Liver (tissue), 9 donors: ENCODE data around the gene ZSCAN25. TPM values are rescaled to one million over a fixed set of nuclear protein-coding genes. Genes with fewer than 3 reads are reported as not detected.

Experiments used
- DNase-seq: peaks from one replicate; pipeline ENCODE4 v3.0.0-alpha.2; 2017; ENCODE audit warnings: low spot score
- H3K27ac ChIP-seq, 2 donors: one replicate each; pipeline ENCODE4 v1.7.0; 2013; ENCODE audit warnings: inconsistent platforms in 2 of 2, low read length in 2 of 2, control low read depth in 1 of 2, low read depth in 1 of 2, mild to moderate bottlenecking in 1 of 2
- H3K27me3 ChIP-seq, 4 donors: one replicate each; pipeline versions ENCODE4 v1.6.1 to v1.7.0; 2013; ENCODE audit warnings: low read length in 3 of 4, inconsistent platforms in 1 of 4, mild to moderate bottlenecking in 1 of 4, moderate library complexity in 1 of 4; ENCODE audit not compliant: control insufficient read depth in 4 of 4, insufficient read depth in 4 of 4
- H3K36me3 ChIP-seq, 4 donors: one replicate each; pipeline versions ENCODE4 v1.6.1 to v1.7.0; 2013; ENCODE audit warnings: low read length in 3 of 4, mild to moderate bottlenecking in 3 of 4, low read depth in 1 of 4, moderate library complexity in 1 of 4; ENCODE audit not compliant: control insufficient read depth in 4 of 4, insufficient read depth in 3 of 4
- H3K4me1 ChIP-seq, 4 donors: one replicate each; pipeline versions ENCODE4 v1.6.1 to v1.7.0; 2013; ENCODE audit warnings: low read length in 3 of 4, mild to moderate bottlenecking in 3 of 4, moderate library complexity in 1 of 4; ENCODE audit not compliant: control insufficient read depth in 4 of 4, insufficient read depth in 4 of 4
- H3K4me3 ChIP-seq, 3 donors: one replicate each; pipeline versions ENCODE4 v1.6.1 to v1.7.0; 2013; ENCODE audit warnings: low read length in 3 of 3, control low read depth in 1 of 3, low read depth in 1 of 3, mild to moderate bottlenecking in 1 of 3
- H3K9ac ChIP-seq, 2 donors: one replicate each; pipeline ENCODE4 v1.7.0; 2013; ENCODE audit warnings: low read length in 2 of 2, mild to moderate bottlenecking in 2 of 2, moderate library complexity in 2 of 2, control low read depth in 1 of 2, low read depth in 1 of 2
- H3K9me3 ChIP-seq, 4 donors: one replicate each; pipeline versions ENCODE4 v1.6.1 to v1.7.0; 2013; ENCODE audit warnings: low read length in 3 of 4; ENCODE audit not compliant: control insufficient read depth in 4 of 4
- CTCF ChIP-seq: fragments of 150-350 bp; IDR thresholded peaks from 2 replicates; pipeline ENCODE4 v1.5.1; 2017; ENCODE audit warnings: improper control_type of control experiment, low read depth, low read length; ENCODE audit not compliant: missing input control
- EGR1 ChIP-seq, 2 donors: IDR thresholded peaks; 2 replicates each; pipeline ENCODE4 v1.6.1; 2016 to 2018; ENCODE audit warnings: antibody characterized with exemption in 2 of 2, low read depth in 2 of 2
- FOXA1 ChIP-seq: IDR thresholded peaks from 2 replicates; pipeline ENCODE4 v1.6.1; 2016; ENCODE audit warnings: antibody characterized with exemption
- FOXA2 ChIP-seq: IDR thresholded peaks from 2 replicates; pipeline ENCODE4 v1.6.1; 2016; ENCODE audit warnings: antibody characterized with exemption
- GABPA ChIP-seq, 2 donors: IDR thresholded peaks in 1 of 2; conservative IDR thresholded peaks in 1 of 2; 2 replicates each; pipeline ENCODE4 v1.6.1; 2016; ENCODE audit warnings: antibody characterized with exemption in 2 of 2, mild to moderate bottlenecking in 1 of 2, moderate library complexity in 1 of 2
- HNF4A ChIP-seq, 2 donors: conservative IDR thresholded peaks; 2 replicates each; pipeline ENCODE4 v1.6.1; 2016; ENCODE audit warnings: antibody characterized with exemption in 2 of 2, mild to moderate bottlenecking in 2 of 2
- HNF4G ChIP-seq: IDR thresholded peaks from 2 replicates; pipeline ENCODE4 v1.6.1; 2016; ENCODE audit warnings: antibody characterized with exemption
- JUND ChIP-seq, 2 donors: IDR thresholded peaks; 2 replicates each; pipeline ENCODE4 v1.6.1; 2016; ENCODE audit warnings: antibody characterized with exemption in 2 of 2
- NR2F2 ChIP-seq: IDR thresholded peaks from 2 replicates; pipeline ENCODE4 v1.6.1; 2016; ENCODE audit warnings: antibody characterized with exemption
- RAD21 ChIP-seq, 2 donors: IDR thresholded peaks; 2 replicates each; pipeline ENCODE4 v1.6.1; 2016; ENCODE audit warnings: antibody characterized with exemption in 2 of 2, mild to moderate bottlenecking in 2 of 2
- RXRA ChIP-seq, 2 donors: IDR thresholded peaks; 2 replicates each; pipeline ENCODE4 v1.6.1; 2017 to 2018; ENCODE audit warnings: antibody characterized with exemption in 2 of 2, mild to moderate bottlenecking in 1 of 2
- SP1 ChIP-seq: IDR thresholded peaks from 2 replicates; pipeline ENCODE4 v1.6.1; 2018; ENCODE audit warnings: antibody characterized with exemption, mild to moderate bottlenecking
- TAF1 ChIP-seq: conservative IDR thresholded peaks from 2 replicates; pipeline ENCODE4 v1.6.1; 2016; ENCODE audit warnings: antibody characterized with exemption, mild to moderate bottlenecking
- YY1 ChIP-seq: IDR thresholded peaks from 2 replicates; pipeline ENCODE4 v1.6.1; 2016; ENCODE audit warnings: antibody characterized with exemption, mild to moderate bottlenecking
- ZBTB33 ChIP-seq: IDR thresholded peaks from 2 replicates; pipeline ENCODE4 v1.6.1; 2016; ENCODE audit warnings: antibody characterized with exemption
- WGBS: extraction: QIAGEN DNeasy Blood & Tissue Kit; methylation state at CpG from one replicate; pipeline ENCODE4 v1.1.7; 2013; 5-methylcytosine and 5-hydroxymethylcytosine counted together
- polyA plus RNA-seq, 2 donors: library from polyadenylated mRNA; stranded (reverse) in 1 of 2; unstranded in 1 of 2; fragments of 200-250 nt in 1 of 2; fragments of >200 nt in 1 of 2; fragmentation: Nextera tagmentation in 1 of 2; extraction: Ambion mirVana in 1 of 2; gene quantifications; one replicate each; pipeline versions ENCODE4 v1.2.1 to v1.2.3, GENCODE V29; 2013 to 2015
- total RNA-seq, 2 donors: library from RNA; depleted of rRNA; stranded (reverse); fragments of >200 nt; gene quantifications; one replicate each; pipeline ENCODE4 v1.2.3, GENCODE V29; 2014
- TF ChIP-seq, protein P1 (sequence below): IDR thresholded peaks from 2 replicates; pipeline ENCODE4 v1.6.1; 2016; ENCODE audit warnings: antibody characterized with exemption, mild to moderate bottlenecking
- TF ChIP-seq, protein P2 (sequence below): IDR thresholded peaks from 2 replicates; pipeline ENCODE4 v1.6.1; 2016; ENCODE audit warnings: antibody characterized with exemption
- TF ChIP-seq, protein P3 (sequence below): IDR thresholded peaks from 2 replicates; pipeline ENCODE4 v1.6.1; 2016; ENCODE audit warnings: antibody characterized with exemption
- donor health status: healthy.
- donor health status: healthy.
- donor health status: healthy.
- donor health status: healthy.
- donor health status: healthy.

Gene ZSCAN25
- total and polyA plus RNA-seq, 4 donors = 2.3 to 11.0 (median 5.9) TPM

- Histone ChIP-seq H3K36me3 (peaks cover 0 to 20% (median 11%) of the 10 kb centered on the region in 4 donors), H3K4me1 (no peaks in the 10 kb centered on the region), H3K27me3 (no peaks in the 10 kb centered on the region), H3K9ac (no peak overlapping the region), H3K4me3 (no peak overlapping the region), H3K27ac (no peak overlapping the region), H3K9me3 (no peaks in the 10 kb centered on the region)
- no peak for DNase-seq
- 98% methylated on average over 3 of the region's 3 CpGs for WGBS
- TF ChIP-seq TAF1 (no peak), NR2F2 (no peak), FOXA1 (no peak), RAD21 (IDR thresholded peaks at IDR 0.05) (no peak), GABPA (IDR thresholded peaks at IDR 0.05 in 1 of 2, conservative IDR thresholded peaks at IDR 0.05 in 1 of 2) (no peak)
Observed at GRCh38 chr7:99644431-99644830, 27.7 kb downstream of the ZSCAN25 start.

GRCh38 chr7:99645590-99645989 is 28.8 kb downstream of the ZSCAN25 start:
- WGBS = 94% methylated on average over 1 of the region's 1 CpG
- TF ChIP-seq HNF4A (conservative IDR thresholded peaks at IDR 0.05) (no peak), ZBTB33 (no peak), GABPA (IDR thresholded peaks at IDR 0.05 in 1 of 2, conservative IDR thresholded peaks at IDR 0.05 in 1 of 2) (no peak), SP1 (no peak), CTCF (no peak), TAF1 (no peak), FOXA1 (no peak), HNF4G (no peak), RAD21 (IDR thresholded peaks at IDR 0.05) (no peak), NR2F2 (no peak), YY1 (no peak), RXRA (IDR thresholded peaks at IDR 0.05) (no peak), JUND (IDR thresholded peaks at IDR 0.05) (no peak), FOXA2 (no peak), EGR1 (IDR thresholded peaks at IDR 0.05; ENCODE audit: low read depth in 2 of 2) (no peak)
- TF ChIP-seq, protein P1, sequence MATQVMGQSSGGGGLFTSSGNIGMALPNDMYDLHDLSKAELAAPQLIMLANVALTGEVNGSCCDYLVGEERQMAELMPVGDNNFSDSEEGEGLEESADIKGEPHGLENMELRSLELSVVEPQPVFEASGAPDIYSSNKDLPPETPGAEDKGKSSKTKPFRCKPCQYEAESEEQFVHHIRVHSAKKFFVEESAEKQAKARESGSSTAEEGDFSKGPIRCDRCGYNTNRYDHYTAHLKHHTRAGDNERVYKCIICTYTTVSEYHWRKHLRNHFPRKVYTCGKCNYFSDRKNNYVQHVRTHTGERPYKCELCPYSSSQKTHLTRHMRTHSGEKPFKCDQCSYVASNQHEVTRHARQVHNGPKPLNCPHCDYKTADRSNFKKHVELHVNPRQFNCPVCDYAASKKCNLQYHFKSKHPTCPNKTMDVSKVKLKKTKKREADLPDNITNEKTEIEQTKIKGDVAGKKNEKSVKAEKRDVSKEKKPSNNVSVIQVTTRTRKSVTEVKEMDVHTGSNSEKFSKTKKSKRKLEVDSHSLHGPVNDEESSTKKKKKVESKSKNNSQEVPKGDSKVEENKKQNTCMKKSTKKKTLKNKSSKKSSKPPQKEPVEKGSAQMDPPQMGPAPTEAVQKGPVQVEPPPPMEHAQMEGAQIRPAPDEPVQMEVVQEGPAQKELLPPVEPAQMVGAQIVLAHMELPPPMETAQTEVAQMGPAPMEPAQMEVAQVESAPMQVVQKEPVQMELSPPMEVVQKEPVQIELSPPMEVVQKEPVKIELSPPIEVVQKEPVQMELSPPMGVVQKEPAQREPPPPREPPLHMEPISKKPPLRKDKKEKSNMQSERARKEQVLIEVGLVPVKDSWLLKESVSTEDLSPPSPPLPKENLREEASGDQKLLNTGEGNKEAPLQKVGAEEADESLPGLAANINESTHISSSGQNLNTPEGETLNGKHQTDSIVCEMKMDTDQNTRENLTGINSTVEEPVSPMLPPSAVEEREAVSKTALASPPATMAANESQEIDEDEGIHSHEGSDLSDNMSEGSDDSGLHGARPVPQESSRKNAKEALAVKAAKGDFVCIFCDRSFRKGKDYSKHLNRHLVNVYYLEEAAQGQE = no peak
- TF ChIP-seq, protein P2, sequence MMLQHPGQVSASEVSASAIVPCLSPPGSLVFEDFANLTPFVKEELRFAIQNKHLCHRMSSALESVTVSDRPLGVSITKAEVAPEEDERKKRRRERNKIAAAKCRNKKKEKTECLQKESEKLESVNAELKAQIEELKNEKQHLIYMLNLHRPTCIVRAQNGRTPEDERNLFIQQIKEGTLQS = no peak
- TF ChIP-seq, protein P3, sequence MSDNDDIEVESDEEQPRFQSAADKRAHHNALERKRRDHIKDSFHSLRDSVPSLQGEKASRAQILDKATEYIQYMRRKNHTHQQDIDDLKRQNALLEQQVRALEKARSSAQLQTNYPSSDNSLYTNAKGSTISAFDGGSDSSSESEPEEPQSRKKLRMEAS = no peak
- Histone ChIP-seq H3K27ac (no peak overlapping the region), H3K9ac (no peak overlapping the region), H3K27me3 (no peaks in the 10 kb centered on the region), H3K4me3 (no peak overlapping the region), H3K9me3 (no peaks in the 10 kb centered on the region), H3K36me3 (peaks cover 0 to 22% (median 12%) of the 10 kb centered on the region in 4 donors), H3K4me1 (no peaks in the 10 kb centered on the region)
- DNase-seq = no peak
